IMR-90 (cell line): ENCODE results near the gene CNDP2. TPM values are rescaled to one million over a fixed set of nuclear protein-coding genes. Genes with fewer than 3 reads are reported as not detected.

ENCODE experiments used
- ATAC-seq: fragments of 200-7000 bp; cut with Tn5 transposase; 2 replicates; pipeline ENCODE4 v1.9.1; 2020; ENCODE audit warnings: low read depth, mild to moderate bottlenecking, moderate library complexity
- BruUV-seq: library from RNA; stranded (reverse); fragments of 400-500 nt; replicated peaks from 2 replicates; lab custom pipeline; 2021; lab: Mats Ljungman, UMichigan
- CTCF ChIA-PET: fragments of 300-600 bp; formaldehyde crosslinking; extraction: SDS; loops from one replicate; lab custom pipeline; 2021; ENCODE audit warnings: antibody characterized with exemption; lab: Yijun Ruan, JAX
- POLR2A ChIA-PET: fragments of 300-600 bp; sonication (Branson Sonifier 250); formaldehyde crosslinking; loops from one replicate; lab custom pipeline; 2022; ENCODE audit warnings: antibody characterized with exemption; ENCODE audit not compliant: unreplicated experiment; lab: Charles Lee
- DNase-seq: peaks from one replicate; pipeline ENCODE4 v3.0.0; 2013
- H2AFZ ChIP-seq: replicated peaks from 2 replicates; pipeline ENCODE3; 2013; ENCODE audit warnings: low read length, mild to moderate bottlenecking; ENCODE audit not compliant: poor library complexity
- H2AK5ac ChIP-seq: 2 replicates; pipeline ENCODE4 v1.6.1; 2013; ENCODE audit warnings: low read depth, low read length, inconsistent platforms
- H2AK9ac ChIP-seq: replicated peaks from 2 replicates; pipeline ENCODE3; 2013; ENCODE audit warnings: mild to moderate bottlenecking, low read depth, low read length, moderate library complexity; ENCODE audit not compliant: poor library complexity
- H2BK120ac ChIP-seq: 2 replicates; pipeline ENCODE4 v1.6.1; 2013; ENCODE audit warnings: low read depth, low read length, inconsistent platforms
- H2BK15ac ChIP-seq: 3 replicates; pipeline ENCODE4 v1.6.1; 2013; ENCODE audit warnings: low read depth, low read length, inconsistent platforms
- H2BK20ac ChIP-seq: 2 replicates; pipeline ENCODE4 v1.6.1; 2013; ENCODE audit warnings: low read depth, mild to moderate bottlenecking, inconsistent platforms, low read length, moderate library complexity
- H2BK5ac ChIP-seq: 2 replicates; pipeline ENCODE4 v1.6.1; 2013; ENCODE audit warnings: mild to moderate bottlenecking, low read depth, low read length, inconsistent platforms; ENCODE audit not compliant: poor library complexity, severe bottlenecking
- H3K14ac ChIP-seq: replicated peaks from 2 replicates; pipeline ENCODE4 v1.6.1; 2013; ENCODE audit warnings: low read depth, low read length, inconsistent platforms
- H3K18ac ChIP-seq: 2 replicates; pipeline ENCODE4 v1.6.1; 2013; ENCODE audit warnings: low read depth, low read length, control low read depth
- H3K23ac ChIP-seq: 2 replicates; pipeline ENCODE4 v1.6.1; 2013; ENCODE audit warnings: low read depth, low read length, inconsistent platforms
- H3K27ac ChIP-seq: 2 replicates; pipeline ENCODE4 v1.5.1; 2013; ENCODE audit warnings: mild to moderate bottlenecking, control low read depth, low read length; ENCODE audit not compliant: insufficient read depth
- H3K27me3 ChIP-seq: 2 replicates; pipeline ENCODE4 v1.6.1; 2013; ENCODE audit warnings: low read length; ENCODE audit not compliant: control insufficient read depth, insufficient read depth
- H3K36me3 ChIP-seq: 2 replicates; pipeline ENCODE4 v1.6.1; 2013; ENCODE audit warnings: low read length, mixed read lengths; ENCODE audit not compliant: control insufficient read depth, insufficient read depth
- H3K4ac ChIP-seq: 2 replicates; pipeline ENCODE4 v1.6.1; 2013; ENCODE audit warnings: low read depth, low read length, inconsistent platforms
- H3K4me1 ChIP-seq: 2 replicates; pipeline ENCODE4 v1.6.1; 2013; ENCODE audit warnings: low read length, mixed read lengths; ENCODE audit not compliant: control insufficient read depth, insufficient read depth
- H3K4me2 ChIP-seq: 2 replicates; pipeline ENCODE4 v1.6.1; 2013; ENCODE audit warnings: low read depth, mild to moderate bottlenecking, control low read depth, low read length, moderate library complexity
- H3K4me3 ChIP-seq: 2 replicates; pipeline ENCODE4 v1.5.1; 2013; ENCODE audit warnings: low read depth, mild to moderate bottlenecking, control low read depth, low read length, moderate library complexity; ENCODE audit not compliant: insufficient read depth
- H3K56ac ChIP-seq: 2 replicates; pipeline ENCODE4 v1.6.1; 2013; ENCODE audit warnings: low read length, inconsistent platforms; ENCODE audit not compliant: insufficient read depth; ENCODE audit errors: extremely low read depth
- H3K79me1 ChIP-seq, 2 experiments: 2 replicates each; pipeline ENCODE4 v1.6.1; 2013; ENCODE audit warnings: low read length in 2 of 2, inconsistent platforms in 1 of 2, low read depth in 1 of 2
- H3K9ac ChIP-seq: 2 replicates; pipeline ENCODE4 v1.6.1; 2013; ENCODE audit warnings: low read depth, low read length, control low read depth
- H3K9me1 ChIP-seq: 2 replicates; pipeline ENCODE4 v1.6.1; 2013; ENCODE audit warnings: low read length, inconsistent platforms; ENCODE audit not compliant: insufficient read depth
- H3K9me3 ChIP-seq: 2 replicates; pipeline ENCODE4 v1.6.1; 2013; ENCODE audit warnings: low read length; ENCODE audit not compliant: control insufficient read depth, insufficient read depth
- H4K20me1 ChIP-seq: 2 replicates; pipeline ENCODE4 v1.6.1; 2013; ENCODE audit warnings: low read length, inconsistent platforms; ENCODE audit not compliant: insufficient read depth
- H4K5ac ChIP-seq: 2 replicates; pipeline ENCODE4 v1.6.1; 2013; ENCODE audit warnings: mild to moderate bottlenecking, low read depth, low read length, control low read depth
- H4K8ac ChIP-seq, 2 experiments: 2 replicates each; pipeline ENCODE4 v1.6.1; 2013; ENCODE audit warnings: low read depth in 2 of 2, low read length in 2 of 2, control low read depth in 1 of 2, inconsistent platforms in 1 of 2
- H4K91ac ChIP-seq: 2 replicates; pipeline ENCODE4 v1.6.1; 2013; ENCODE audit warnings: low read depth, low read length, inconsistent platforms; ENCODE audit not compliant: insufficient read depth
- BHLHE40 ChIP-seq: fragments of 150-350 bp; IDR thresholded peaks from 2 replicates; pipeline ENCODE4 v1.6.1; 2016; ENCODE audit warnings: mild to moderate bottlenecking, low read depth, low read length
- CEBPB ChIP-seq: IDR thresholded peaks from 2 replicates; pipeline ENCODE4 v1.6.1; 2012; ENCODE audit warnings: low read depth, low read length, improper control_type of control experiment
- CHD1 ChIP-seq: IDR thresholded peaks from 2 replicates; pipeline ENCODE4 v1.6.1; 2012; ENCODE audit warnings: low read depth, low read length, improper control_type of control experiment
- CTCF ChIP-seq: conservative IDR thresholded peaks from 2 replicates; pipeline ENCODE4 v1.5.1; 2012; ENCODE audit warnings: mild to moderate bottlenecking, low read depth, low read length, improper control_type of control experiment
- ELK1 ChIP-seq: fragments of 150-350 bp; IDR thresholded peaks from 2 replicates; pipeline ENCODE4 v1.6.1; 2016; ENCODE audit warnings: low read depth, mild to moderate bottlenecking, low read length, moderate library complexity, borderline replicate concordance
- FOS ChIP-seq: fragments of 150-350 bp; IDR thresholded peaks from 2 replicates; pipeline ENCODE4 v1.6.1; 2016; ENCODE audit warnings: low read depth, low read length
- MAFK ChIP-seq: IDR thresholded peaks from 2 replicates; pipeline ENCODE4 v1.6.1; 2012; ENCODE audit warnings: low read depth, low read length, improper control_type of control experiment
- MAZ ChIP-seq: IDR thresholded peaks from 2 replicates; pipeline ENCODE4 v1.6.1; 2012; ENCODE audit warnings: low read depth, mild to moderate bottlenecking, low read length, improper control_type of control experiment, moderate library complexity, borderline replicate concordance
- MXI1 ChIP-seq: IDR thresholded peaks from 2 replicates; pipeline ENCODE4 v1.6.1; 2012; ENCODE audit warnings: low read depth, mild to moderate bottlenecking, low read length, moderate library complexity, borderline replicate concordance
- NFE2L2 ChIP-seq: fragments of 150-350 bp; IDR thresholded peaks from 2 replicates; pipeline ENCODE4 v1.6.1; 2016; ENCODE audit warnings: low read depth, mild to moderate bottlenecking, low read length
- POLR2A ChIP-seq: IDR thresholded peaks from 2 replicates; pipeline ENCODE4 v1.6.1; 2012; ENCODE audit warnings: mild to moderate bottlenecking, low read depth, low read length
- RAD21 ChIP-seq: IDR thresholded peaks from 2 replicates; pipeline ENCODE4 v1.6.1; 2012; ENCODE audit warnings: low read length, improper control_type of control experiment
- RCOR1 ChIP-seq: IDR thresholded peaks from 2 replicates; pipeline ENCODE4 v1.6.1; 2012; ENCODE audit warnings: mild to moderate bottlenecking, low read length, improper control_type of control experiment; ENCODE audit not compliant: insufficient replicate concordance
- RFX5 ChIP-seq: IDR thresholded peaks from 2 replicates; pipeline ENCODE4 v1.8.0; 2012; ENCODE audit warnings: low read depth, mild to moderate bottlenecking, low read length, moderate library complexity
- SMC3 ChIP-seq: fragments of 150-350 bp; IDR thresholded peaks from 2 replicates; pipeline ENCODE4 v1.6.1; 2016; ENCODE audit warnings: low read depth, mild to moderate bottlenecking, antibody characterized with exemption, low read length, moderate library complexity
- USF2 ChIP-seq: fragments of 150-350 bp; IDR thresholded peaks from 2 replicates; pipeline ENCODE4 v1.6.1; 2017; ENCODE audit warnings: mild to moderate bottlenecking, antibody characterized with exemption, low read length, low read depth
- WGBS, 2 experiments: methylation state at CpG; one replicate each; pipeline versions ENCODE4 v1.1.5 to v1.1.7; 2013; ENCODE audit warnings: missing lambda C conversion rate in 2 of 2; ENCODE audit not compliant: insufficient read length in 1 of 2; ENCODE audit errors: extremely low coverage in 2 of 2; 5-methylcytosine and 5-hydroxymethylcytosine counted together
- dilution Hi-C: fragments of 300-500 bp; cut with HindIII; formaldehyde crosslinking; loops from one replicate; pipeline ENCODE4 v1.14.3; 2018; ENCODE audit warnings: low sequenced_read_pairs; ENCODE audit not compliant: unreplicated experiment
- in situ Hi-C: fragments of 300-500 bp; cut with MboI; formaldehyde crosslinking; loops from 3 replicates; pipeline ENCODE4 v1.14.3; 2019; ENCODE audit warnings: low sequenced_read_pairs, inconsistent platforms, mixed read lengths
- intact Hi-C: fragments of 100-400 bp; cut with micrococcal nuclease; formaldehyde crosslinking; loops from 2 replicates; pipeline ENCODE4 v1.10.0; 2022
- polyA plus RNA-seq, 3 experiments: library from polyadenylated mRNA; depleted of rRNA; stranded (reverse); fragments of >200 nt; gene quantifications; 2 replicates each; pipeline ENCODE4 v1.2.3, GENCODE V29; 2012; ENCODE audit warnings: low replicate concordance in 1 of 3
- total RNA-seq: library from RNA; depleted of rRNA; stranded (reverse); fragments of >200 nt; gene quantifications from 2 replicates; pipeline ENCODE4 v1.2.3, GENCODE V29; 2012

The CNDP2 gene
- total and polyA plus RNA-seq, 2 of the 4 experiments (the other 2 are of a cell fraction) = 52.0 to 67.9 TPM

DNA sequence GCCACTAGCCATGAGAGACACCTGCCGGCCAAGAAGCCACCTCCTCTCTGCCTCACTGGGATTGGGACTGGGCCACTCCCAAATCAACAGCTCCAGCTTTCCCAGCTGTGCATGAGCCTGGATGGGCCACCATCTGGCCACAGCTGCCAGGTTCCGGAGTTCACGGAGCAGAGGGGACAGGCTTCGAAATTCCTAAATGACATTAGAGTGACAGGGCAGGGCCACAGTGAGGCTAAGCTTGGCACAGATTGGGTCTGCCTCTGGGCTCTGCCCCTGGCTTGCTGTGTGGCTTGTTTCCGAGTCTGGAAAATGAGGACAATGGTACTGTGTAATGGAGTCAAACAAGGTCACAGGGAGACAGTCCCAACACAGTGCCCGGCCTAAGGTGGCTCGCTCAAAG lies 45.5 kb upstream of the CNDP2 start:
- Histone ChIP-seq H4K20me1 (no peaks in the 10 kb centered on the region), H2BK120ac (no peak overlapping the region), H3K27ac (no peak overlapping the region), H2BK20ac (no peak overlapping the region), H2AK5ac (no peak overlapping the region), H3K9ac (no peak overlapping the region), H3K18ac (no peak overlapping the region), H3K4ac (no peak overlapping the region), H2AK9ac (no peak overlapping the region), H2AFZ (no peak overlapping the region), H4K91ac (no peak overlapping the region), H4K5ac (no peak overlapping the region), H3K9me1 (no peaks in the 10 kb centered on the region), H3K14ac (no peak overlapping the region), H3K79me1 (no peaks in the 10 kb centered on the region), H3K23ac (no peak overlapping the region), H3K27me3 (peaks cover 31% of the 10 kb centered on the region), H3K9me3 (no peaks in the 10 kb centered on the region), H3K4me3 (no peak overlapping the region), H3K36me3 (no peaks in the 10 kb centered on the region), H4K8ac (no peak overlapping the region), H3K4me2 (no peak overlapping the region), H3K56ac (no peak overlapping the region), H3K4me1 (no peaks in the 10 kb centered on the region), H2BK15ac (no peak overlapping the region), H2BK5ac (no peak overlapping the region)
- CTCF ChIA-PET = no interaction called here
- dilution Hi-C loops (no loop called here), in situ Hi-C loops (no loop called here), intact Hi-C loops (no loop called here)
- TF ChIP-seq ELK1 (no peak), MAFK (no peak), RCOR1 (no peak), CHD1 (no peak), MAZ (no peak), POLR2A (no peak), CTCF (no peak), CEBPB (no peak), RAD21 (no peak), NFE2L2 (no peak), FOS (no peak), RFX5 (no peak), USF2 (no peak), SMC3 (no peak), MXI1 (no peak), BHLHE40 (no peak)
- BruUV-seq = no TSS peak
- WGBS, 2 experiments = 30% methylated on average over 2 of the region's 7 CpGs; no CpG with 5 or more reads in 1 of the 2 experiments
- DNase-seq (no peak), ATAC-seq (no peak)
- POLR2A ChIA-PET = no interaction called here
